CD4-positive, alpha-beta T cell treated with Interleukin-10 for 1 hour (primary cell): ENCODE results near the gene REXO5.
"Not testable (repeated sequence)": the region's sequence is repeated elsewhere in the genome, so short reads cannot be mapped to it uniquely, and the experiment has no call there.

Experiments used
- DNase-seq: peaks from one replicate; pipeline ENCODE4 v3.0.0-alpha.2; 2020

REXO5 gene

DNA sequence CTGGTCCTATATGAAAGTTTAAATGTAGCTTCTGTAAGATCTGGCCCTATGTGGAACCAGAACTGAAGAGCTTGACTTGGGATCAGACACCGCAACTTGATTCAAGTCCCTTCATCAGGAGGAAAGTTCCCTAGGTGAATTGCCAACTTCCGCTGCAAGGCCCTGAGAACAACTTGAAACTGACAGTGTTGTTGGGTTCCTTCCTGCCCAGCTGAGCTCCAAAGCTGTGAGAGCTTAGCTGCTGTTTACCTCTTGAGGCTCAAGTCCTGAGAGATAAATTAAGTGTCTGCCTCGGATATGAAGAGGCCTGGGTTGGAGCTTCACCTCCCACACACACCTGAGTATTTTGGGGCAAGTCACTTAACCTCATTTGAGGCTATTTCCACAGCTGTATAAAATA is 44.7 kb downstream of the REXO5 start:
- no peak for DNase-seq

GRCh38 chr16:20851601-20852000 is 45.3 kb downstream of the REXO5 start:
- DNase-seq, result no peak

DNA sequence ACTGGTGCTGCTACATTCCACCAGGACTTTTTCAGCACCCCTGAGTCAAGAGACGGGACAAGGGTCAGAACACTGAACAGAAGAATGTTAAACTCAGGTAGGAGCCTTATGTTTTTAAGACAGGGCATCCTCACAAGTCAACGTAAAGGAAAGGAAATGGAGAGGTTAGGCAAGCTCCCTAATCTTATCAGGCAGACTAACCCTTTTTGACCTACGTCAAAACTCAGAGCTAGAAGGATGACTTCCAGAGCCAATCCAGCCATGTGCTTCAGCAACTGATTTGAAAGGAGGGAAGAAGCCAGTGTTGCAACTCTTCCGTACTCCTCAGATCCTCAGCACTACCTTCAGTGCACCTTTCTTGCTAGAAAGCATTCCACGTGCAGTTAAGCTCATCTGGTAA is 46.8 kb downstream of the REXO5 start:
- DNase-seq, result no peak

GRCh38 chr16:20853981-20854620 is 47.8 kb downstream of the REXO5 start:
- DNase-seq, result no peak

DNA sequence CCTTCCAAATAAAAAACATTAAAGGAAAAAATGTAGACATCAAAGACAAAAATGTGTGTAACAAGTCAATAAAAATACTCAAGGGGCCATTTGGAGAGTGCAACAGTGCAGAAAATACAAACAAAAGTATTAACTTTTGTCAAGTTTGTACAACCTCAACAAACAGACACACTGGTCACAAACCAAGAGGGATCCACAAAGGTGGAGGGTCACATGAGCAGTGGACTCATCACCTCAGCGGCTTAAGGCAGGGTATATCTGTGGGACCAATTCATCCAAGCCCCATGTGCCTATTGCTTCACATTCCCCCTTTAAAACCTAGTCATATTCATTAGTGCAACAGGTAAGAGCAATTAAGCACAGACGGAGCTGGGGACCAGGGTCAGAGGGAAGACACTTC is 48.6 kb downstream of the REXO5 start:
- no peak for DNase-seq

- DNase-seq, result no peak
Measured at GRCh38 chr16:20857281-20857680, 51.0 kb downstream of the REXO5 start.

DNA sequence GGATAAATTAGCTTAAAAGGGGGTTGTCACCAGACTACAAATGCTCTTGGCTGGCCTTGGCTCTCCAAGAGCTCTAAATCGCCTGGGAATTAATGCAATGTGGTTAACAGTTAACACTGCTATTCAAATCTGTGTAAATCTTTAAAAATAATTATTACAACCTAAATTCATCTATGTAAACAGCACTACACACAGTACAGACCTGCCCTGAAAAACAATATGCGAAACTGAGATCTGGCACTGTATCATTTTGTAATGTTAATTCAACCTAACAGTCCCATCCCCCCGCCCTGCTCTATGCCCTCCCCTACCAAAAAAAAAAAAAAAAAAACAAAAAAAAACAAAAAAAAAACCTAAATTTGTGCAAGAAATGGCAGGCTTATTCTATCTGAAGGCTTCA is 52.9 kb downstream of the REXO5 start:
- DNase-seq, result no peak

- DNase-seq, result no peak
Measured at GRCh38 chr16:20859699-20860098, 53.4 kb downstream of the REXO5 start.

- no peak for DNase-seq
Measured at GRCh38 chr16:20860361-20860760, 54.0 kb downstream of the REXO5 start.

- DNase-seq, result not testable (repeated sequence)
Measured at GRCh38 chr16:20860995-20861394, 54.7 kb downstream of the REXO5 start.

DNA sequence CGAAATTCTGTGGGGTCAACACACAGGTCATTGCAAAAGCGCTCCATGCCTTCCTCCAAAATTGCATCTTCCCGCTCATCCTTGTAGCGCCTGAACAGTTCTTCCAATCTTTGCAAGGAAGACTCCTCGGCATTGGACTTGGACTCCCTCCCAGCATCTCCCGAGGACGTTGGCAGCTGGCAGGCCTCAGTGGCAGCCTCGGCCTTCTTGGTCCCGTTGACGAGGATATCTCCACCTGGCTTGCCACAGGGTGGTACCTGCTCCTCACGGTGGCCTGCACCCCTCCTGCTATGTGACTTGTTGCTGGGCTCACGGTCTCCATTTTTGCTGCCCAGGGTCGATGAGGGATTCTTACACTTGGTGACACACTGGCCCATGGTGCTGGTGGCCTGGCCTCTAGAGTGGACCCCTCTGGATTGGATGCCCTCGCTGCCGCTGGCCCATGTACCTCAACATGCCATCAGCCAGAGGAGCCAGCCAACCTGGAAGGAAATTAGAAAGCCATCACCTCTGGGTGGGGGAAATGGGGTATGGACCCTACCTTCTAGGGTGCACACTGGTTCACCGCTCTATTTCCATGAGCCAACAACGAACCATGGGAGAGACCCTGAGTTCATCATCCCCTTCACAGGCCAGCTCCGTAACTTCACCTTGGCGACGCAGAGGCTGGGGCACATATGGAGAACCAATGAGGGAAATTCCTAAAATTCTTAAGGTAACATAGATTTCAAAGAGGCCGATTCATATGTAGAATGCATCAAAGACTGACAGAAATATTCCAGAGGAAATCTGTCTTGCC is 56.0 kb downstream of the REXO5 start:
- DNase-seq, result no peak

GRCh38 chr16:20864376-20864775 is 58.0 kb downstream of the REXO5 start:
- DNase-seq, result not testable (repeated sequence)

DNA sequence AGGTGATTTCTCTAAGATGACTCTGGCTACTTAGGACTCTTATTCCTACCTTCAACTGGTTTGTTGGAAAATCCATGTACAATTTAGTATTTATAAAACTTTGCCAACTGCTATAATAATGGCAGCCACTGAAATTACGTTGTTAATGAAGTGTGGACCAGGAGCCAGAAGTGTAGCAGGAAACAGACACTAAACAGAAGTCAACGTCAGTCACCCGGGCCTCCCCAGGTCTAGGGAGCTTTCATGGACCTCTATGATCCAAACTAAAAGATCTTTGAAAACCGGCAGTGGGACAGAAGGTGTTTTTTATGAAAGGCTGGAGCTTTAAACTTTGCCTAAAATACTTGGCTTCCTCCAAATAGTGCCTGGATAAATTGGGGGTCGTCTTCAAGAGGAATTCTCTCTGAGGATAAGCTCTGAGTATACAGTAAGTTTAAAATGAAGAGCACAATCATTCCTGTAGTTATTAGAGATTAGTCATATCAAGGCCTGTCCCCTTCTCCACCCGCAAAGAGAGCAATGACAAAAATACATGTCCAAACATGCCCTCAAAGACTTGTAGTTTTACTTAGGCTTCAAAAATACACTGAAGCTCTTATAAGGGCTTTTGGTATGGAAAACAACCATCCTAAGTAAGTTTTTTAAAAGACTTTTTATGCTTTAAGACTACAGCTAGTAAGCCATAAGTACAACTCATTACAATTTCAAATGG is 59.2 kb downstream of the REXO5 start:
- no peak for DNase-seq

DNA sequence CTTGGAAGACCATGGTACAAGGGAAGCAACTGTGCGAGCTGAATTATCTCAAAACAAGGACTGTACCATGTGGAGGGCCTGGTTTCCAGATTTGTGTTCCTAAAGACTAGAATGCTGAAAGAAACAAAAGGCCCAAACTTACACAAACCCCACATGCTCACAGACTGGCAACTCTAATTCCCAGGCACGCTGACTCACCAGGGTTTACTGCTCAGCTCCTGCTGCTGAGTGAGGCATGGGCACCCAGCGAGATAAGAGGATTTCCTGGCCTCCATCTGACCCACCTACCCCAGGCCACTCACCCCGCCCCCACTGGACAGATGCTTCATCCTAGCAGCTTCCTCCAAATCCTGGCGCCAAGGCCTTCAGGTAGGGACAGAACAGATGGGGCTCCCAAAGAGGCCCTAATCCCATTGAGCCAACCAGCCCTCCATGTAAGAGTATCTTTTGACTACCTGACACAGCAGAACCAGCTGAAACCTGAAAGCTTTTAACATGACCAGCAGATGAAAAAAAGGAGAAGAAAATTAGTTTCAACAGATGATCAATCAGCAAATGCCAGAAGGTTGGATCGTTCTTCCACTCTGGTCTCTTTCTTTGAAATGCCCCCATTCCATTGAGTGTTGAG is 59.9 kb downstream of the REXO5 start:
- DNase-seq, result no peak

DNA sequence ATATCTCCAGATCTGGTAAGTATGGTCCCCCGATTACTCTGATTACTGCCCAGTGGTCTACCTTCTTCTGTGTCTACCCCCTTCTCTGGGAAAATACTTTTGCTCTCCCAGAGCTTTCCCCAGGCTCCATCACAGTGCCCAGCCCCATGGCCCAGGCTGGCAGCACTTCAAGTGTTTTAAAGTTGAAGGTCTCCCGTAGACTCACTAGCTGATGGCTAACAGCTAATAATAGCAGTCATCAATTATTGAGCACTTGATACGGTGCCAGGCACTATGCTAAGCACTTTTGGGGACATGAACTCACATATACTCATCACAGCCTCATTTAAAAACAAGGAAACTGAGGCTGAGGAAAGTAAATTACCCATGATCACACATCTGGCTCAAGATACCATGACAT is 60.5 kb downstream of the REXO5 start:
- DNase-seq, result no peak

- DNase-seq, result no peak
Measured at GRCh38 chr16:20867585-20867984, 61.3 kb downstream of the REXO5 start.

DNA sequence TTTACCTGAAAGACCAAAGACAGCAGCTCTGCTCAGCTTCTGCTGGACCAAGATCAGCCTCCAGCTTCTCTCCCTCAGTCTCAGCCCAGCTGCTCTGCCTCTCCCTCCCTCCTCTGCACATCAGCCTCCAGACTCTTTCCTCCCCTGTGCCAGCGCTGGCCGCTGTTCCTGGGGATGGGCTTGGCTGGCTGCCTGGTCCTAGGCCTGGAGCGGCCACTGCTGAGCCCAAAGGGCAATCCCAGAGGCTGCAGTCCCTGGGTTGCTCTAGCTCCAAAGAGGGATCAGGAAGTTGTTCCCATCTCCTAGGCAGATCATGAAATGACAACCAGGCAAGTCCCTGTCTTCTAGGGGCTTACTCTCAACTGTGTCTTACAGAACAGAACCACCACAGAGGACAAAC is 62.6 kb downstream of the REXO5 start:
- DNase-seq, result no peak

DNA sequence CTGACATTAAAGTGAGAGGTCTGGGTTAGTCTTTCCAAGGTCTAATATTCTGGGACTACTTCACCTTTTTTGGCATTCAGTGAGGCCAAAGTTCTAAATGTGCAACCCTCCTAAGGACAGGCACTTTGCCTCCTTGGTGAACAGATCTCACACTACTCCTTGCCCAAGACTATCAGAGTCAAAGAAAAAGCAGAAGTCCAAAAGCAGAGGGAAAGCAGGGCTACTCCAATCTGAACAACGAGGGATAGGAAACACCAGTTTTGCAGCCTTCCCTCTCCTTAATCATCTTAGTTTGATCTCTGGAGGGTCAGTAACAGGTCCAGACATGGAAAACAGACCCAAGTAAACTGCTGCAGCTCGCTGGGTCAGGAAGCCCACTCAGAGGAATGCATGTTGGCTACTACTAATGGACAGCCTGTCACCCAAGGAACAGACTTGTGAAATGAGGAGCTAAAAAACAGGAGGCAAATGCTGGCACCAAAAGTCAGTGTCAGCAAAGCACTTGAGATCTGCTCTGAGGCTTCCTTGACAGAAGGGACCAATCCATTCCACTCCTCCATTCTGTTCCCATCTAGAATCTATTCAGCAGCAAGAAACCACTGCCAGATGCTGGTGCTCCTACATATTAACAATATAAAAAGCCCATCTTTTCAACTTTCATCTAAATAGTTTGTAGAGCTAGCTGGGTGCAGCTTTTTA is 63.9 kb downstream of the REXO5 start:
- DNase-seq, result no peak

GRCh38 chr16:20871258-20871657 is 64.9 kb downstream of the REXO5 start:
- DNase-seq, result no peak

GRCh38 chr16:20871941-20872815 is 65.9 kb downstream of the REXO5 start:
- no peak for DNase-seq

- DNase-seq, result no peak
Measured at GRCh38 chr16:20873331-20873730, 67.0 kb downstream of the REXO5 start.

DNA sequence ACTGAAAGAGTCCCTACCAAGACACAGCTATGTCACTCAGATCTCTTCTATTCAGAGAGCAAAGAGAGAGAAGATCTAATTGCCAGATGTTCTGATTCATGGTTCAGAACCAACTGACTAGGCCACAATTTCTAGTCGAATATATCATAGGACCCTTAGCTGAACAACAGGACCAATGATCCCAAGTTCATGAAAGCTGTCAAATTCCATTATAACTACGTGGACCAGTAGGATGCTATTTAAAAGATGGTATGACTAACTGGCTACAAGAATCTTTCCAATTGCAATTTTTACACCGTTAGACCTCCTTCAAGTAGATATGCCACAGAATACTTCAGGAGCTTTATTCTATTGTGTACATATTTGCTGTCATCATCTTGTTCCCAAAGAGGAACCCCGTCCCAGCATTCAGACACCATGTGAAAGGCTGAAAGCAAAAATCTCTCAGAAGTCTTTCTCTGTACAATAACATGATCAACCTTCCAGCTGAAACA is 67.8 kb downstream of the REXO5 start:
- no peak for DNase-seq
